K562 (cell line): ENCODE measurements around the gene FILIP1L. TPM values are rescaled to one million over a fixed set of nuclear protein-coding genes. Genes with fewer than 3 reads are reported as not detected.

Source experiments
- ARID4B ChIP-seq: sonication (generic); formaldehyde crosslinking; IDR thresholded peaks from 2 replicates; pipeline ENCODE4 v1.8.0; 2022; ENCODE audit warnings: mild to moderate bottlenecking, missing genetic modification reagents
- ATF1 ChIP-seq, 2 experiments: fragments of 450-650 bp in 1 of 2; IDR thresholded peaks; 2 replicates each; pipeline ENCODE4 v1.6.1; 2016; ENCODE audit warnings: missing compliant biosample characterization in 1 of 2, missing genetic modification characterization in 1 of 2
- CGGBP1 ChIP-seq: fragments of 250-450 bp; sonication (Bioruptor Pico); IDR thresholded peaks from 2 replicates; pipeline ENCODE4 v1.9.0; 2021; ENCODE audit warnings: mild to moderate bottlenecking
- ETS2 ChIP-seq: IDR thresholded peaks from 2 replicates; pipeline ENCODE4 v1.6.1; 2016; ENCODE audit warnings: borderline replicate concordance, missing genetic modification characterization, mild to moderate bottlenecking, moderate library complexity, missing compliant biosample characterization; ENCODE audit not compliant: poor library complexity, severe bottlenecking
- HSF4 ChIP-seq: fragments of 250-450 bp; sonication (Bioruptor Pico); IDR thresholded peaks from 2 replicates; pipeline ENCODE4 v2.1.2; 2022; ENCODE audit warnings: mild to moderate bottlenecking, moderate library complexity, borderline replicate concordance
- MLX ChIP-seq, 2 experiments: fragments of 450-650 bp in 1 of 2; sonication (generic) in 1 of 2; formaldehyde crosslinking; conservative IDR thresholded peaks; 2 replicates each; pipeline versions ENCODE4 v1.4.0 to v1.8.1; 2020 to 2022; ENCODE audit warnings: mild to moderate bottlenecking in 1 of 2, missing genetic modification reagents in 1 of 2
- SFPQ ChIP-seq: fragments of 200-400 bp; formaldehyde crosslinking; IDR thresholded peaks from 2 replicates; pipeline ENCODE4 v1.6.1; 2017; ENCODE audit warnings: mild to moderate bottlenecking, low read depth, low read length, moderate library complexity
- SOX6 ChIP-seq: fragments of 450-650 bp; IDR thresholded peaks from 2 replicates; pipeline ENCODE4 v1.6.1; 2014; ENCODE audit warnings: mild to moderate bottlenecking
- TCFL5 ChIP-seq: fragments of 250-450 bp; sonication (Bioruptor Pico); conservative IDR thresholded peaks from 2 replicates; pipeline ENCODE4 v1.6.1; 2021; ENCODE audit warnings: mild to moderate bottlenecking, moderate library complexity, matching md5 sums
- ZNF589 ChIP-seq: fragments of 200-800 bp; sonication (Bioruptor generic); IDR thresholded peaks from 2 replicates; pipeline ENCODE4 v1.6.1; 2016; ENCODE audit warnings: low read depth, missing genetic modification characterization, missing compliant biosample characterization
- ZNF764 ChIP-seq: fragments of 250-450 bp; sonication (Bioruptor Pico); IDR thresholded peaks from 2 replicates; pipeline ENCODE4 v1.4.0; 2020; ENCODE audit warnings: low read depth, mild to moderate bottlenecking, moderate library complexity
- polyA plus RNA-seq, 8 experiments: library from polyadenylated mRNA; depleted of rRNA in 4 of 8; stranded (reverse) in 5 of 8; unstranded in 3 of 8; fragments of >200 nt; fragmentation: Nextera tagmentation in 2 of 8; fragmentation: Illumina TruSeq in 1 of 8; extraction: Ambion mirVana in 2 of 8; extraction: Trizol in 1 of 8; gene quantifications; 2 replicates each; pipeline versions ENCODE4 v1.2.1 to v1.2.3, GENCODE V29; 2011 to 2014; ENCODE audit warnings: inconsistent platforms in 1 of 8, missing spikeins in 1 of 8
- total RNA-seq, 7 experiments: library from RNA; depleted of rRNA in 6 of 7; stranded (reverse); fragments of >200 nt in 6 of 7; fragmentation: Illumina TruSeq in 2 of 7; extraction: Trizol in 2 of 7; gene quantifications; 2 replicates each; pipeline versions ENCODE4 v1.2.1 to v1.2.3, GENCODE V29; 2011 to 2021; ENCODE audit warnings: low replicate concordance in 1 of 7
- TF ChIP-seq, protein P1 (sequence below): fragments of 450-650 bp; IDR thresholded peaks from 2 replicates; pipeline ENCODE4 v1.6.1; 2017; ENCODE audit warnings: antibody characterized with exemption, mild to moderate bottlenecking

Gene FILIP1L
- total and polyA plus RNA-seq, 9 of the 15 experiments (the other 6 are each of a cell fraction or from before 2014, with no cell fraction given), result 0.50 to 2.1 (median 1.1) TPM

- no peak for TF ChIP-seq ARID4B (CRISPR knock-in tag)
- TF ChIP-seq ATF1 (CRISPR knock-in tag; IDR thresholded peaks at IDR 0.05), result no peak
- TF ChIP-seq ATF1 (tag; IDR thresholded peaks at IDR 0.05), result peak; percentile 44; the same call in 1 of the 2 replicates
- no peak for TF ChIP-seq HSF4 (CRISPR knock-in tag)
- TF ChIP-seq CGGBP1, result no peak
- TF ChIP-seq, protein P1, sequence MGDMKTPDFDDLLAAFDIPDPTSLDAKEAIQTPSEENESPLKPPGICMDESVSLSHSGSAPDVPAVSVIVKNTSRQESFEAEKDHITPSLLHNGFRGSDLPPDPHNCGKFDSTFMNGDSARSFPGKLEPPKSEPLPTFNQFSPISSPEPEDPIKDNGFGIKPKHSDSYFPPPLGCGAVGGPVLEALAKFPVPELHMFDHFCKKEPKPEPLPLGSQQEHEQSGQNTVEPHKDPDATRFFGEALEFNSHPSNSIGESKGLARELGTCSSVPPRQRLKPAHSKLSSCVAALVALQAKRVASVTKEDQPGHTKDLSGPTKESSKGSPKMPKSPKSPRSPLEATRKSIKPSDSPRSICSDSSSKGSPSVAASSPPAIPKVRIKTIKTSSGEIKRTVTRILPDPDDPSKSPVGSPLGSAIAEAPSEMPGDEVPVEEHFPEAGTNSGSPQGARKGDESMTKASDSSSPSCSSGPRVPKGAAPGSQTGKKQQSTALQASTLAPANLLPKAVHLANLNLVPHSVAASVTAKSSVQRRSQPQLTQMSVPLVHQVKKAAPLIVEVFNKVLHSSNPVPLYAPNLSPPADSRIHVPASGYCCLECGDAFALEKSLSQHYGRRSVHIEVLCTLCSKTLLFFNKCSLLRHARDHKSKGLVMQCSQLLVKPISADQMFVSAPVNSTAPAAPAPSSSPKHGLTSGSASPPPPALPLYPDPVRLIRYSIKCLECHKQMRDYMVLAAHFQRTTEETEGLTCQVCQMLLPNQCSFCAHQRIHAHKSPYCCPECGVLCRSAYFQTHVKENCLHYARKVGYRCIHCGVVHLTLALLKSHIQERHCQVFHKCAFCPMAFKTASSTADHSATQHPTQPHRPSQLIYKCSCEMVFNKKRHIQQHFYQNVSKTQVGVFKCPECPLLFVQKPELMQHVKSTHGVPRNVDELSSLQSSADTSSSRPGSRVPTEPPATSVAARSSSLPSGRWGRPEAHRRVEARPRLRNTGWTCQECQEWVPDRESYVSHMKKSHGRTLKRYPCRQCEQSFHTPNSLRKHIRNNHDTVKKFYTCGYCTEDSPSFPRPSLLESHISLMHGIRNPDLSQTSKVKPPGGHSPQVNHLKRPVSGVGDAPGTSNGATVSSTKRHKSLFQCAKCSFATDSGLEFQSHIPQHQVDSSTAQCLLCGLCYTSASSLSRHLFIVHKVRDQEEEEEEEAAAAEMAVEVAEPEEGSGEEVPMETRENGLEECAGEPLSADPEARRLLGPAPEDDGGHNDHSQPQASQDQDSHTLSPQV, result no peak
- no peak for TF ChIP-seq TCFL5 (CRISPR knock-in tag)
- no peak for TF ChIP-seq ZNF764
- no peak for TF ChIP-seq MLX (CRISPR knock-in tag; conservative IDR thresholded peaks at IDR 0.05)
- no peak for TF ChIP-seq ETS2 (tag)
- TF ChIP-seq ZNF589 (CRISPR knock-in tag), result no peak
- no peak for TF ChIP-seq SFPQ
- TF ChIP-seq SOX6, result peak; percentile 88
Observed at GRCh38 chr3:100002599-100003350, 111.5 kb downstream of the FILIP1L start (continued).
